KMS-11 (cell line): ENCODE measurements around the gene ENOX2.

Source experiments
- H2AFZ ChIP-seq: fragments of 200-600 bp; sonication (generic); 2 replicates; pipeline ENCODE4 v1.6.1; 2016; ENCODE audit warnings: antibody characterized with exemption, mixed run types, low read depth
- H3K27ac ChIP-seq: fragments of 200-600 bp; sonication (generic); 2 replicates; pipeline ENCODE4 v1.6.1; 2016; ENCODE audit warnings: mild to moderate bottlenecking, mixed run types
- H3K27me3 ChIP-seq: fragments of 200-600 bp; sonication (generic); 2 replicates; pipeline ENCODE4 v1.6.1; 2017; ENCODE audit warnings: mild to moderate bottlenecking, low read depth, mixed run types, moderate library complexity; ENCODE audit not compliant: insufficient read depth
- H3K36me3 ChIP-seq: fragments of 200-600 bp; sonication (generic); 2 replicates; pipeline ENCODE4 v1.6.1; 2017; ENCODE audit warnings: mild to moderate bottlenecking, mixed run types; ENCODE audit not compliant: insufficient read depth
- H3K4me1 ChIP-seq: fragments of 200-600 bp; sonication (generic); 2 replicates; pipeline ENCODE4 v1.6.1; 2016; ENCODE audit warnings: mild to moderate bottlenecking, low read depth, mixed run types; ENCODE audit not compliant: poor library complexity, severe bottlenecking
- H3K4me2 ChIP-seq: fragments of 200-600 bp; sonication (generic); 2 replicates; pipeline ENCODE4 v1.7.0; 2016; ENCODE audit warnings: mild to moderate bottlenecking, mixed run types
- H3K4me3 ChIP-seq: fragments of 200-600 bp; sonication (generic); IDR thresholded peaks from 2 replicates; pipeline ENCODE4 v1.6.1; 2017; ENCODE audit warnings: low read depth, low read length, mixed read lengths; ENCODE audit not compliant: insufficient read depth
- H3K79me2 ChIP-seq: fragments of 200-600 bp; sonication (generic); 2 replicates; pipeline ENCODE4 v1.6.1; 2016; ENCODE audit warnings: low read depth, mixed run types; ENCODE audit not compliant: insufficient read depth
- H3K9ac ChIP-seq: fragments of 200-600 bp; sonication (generic); 2 replicates; pipeline ENCODE4 v1.6.1; 2016; ENCODE audit warnings: mild to moderate bottlenecking, mixed run types
- H4K20me1 ChIP-seq: fragments of 200-600 bp; sonication (generic); 2 replicates; pipeline ENCODE4 v1.6.1; 2016; ENCODE audit warnings: mild to moderate bottlenecking, mixed run types; ENCODE audit not compliant: insufficient read depth
- CTCF ChIP-seq: fragments of 200-600 bp; sonication (generic); conservative IDR thresholded peaks from 2 replicates; pipeline ENCODE4 v1.6.1; 2017; ENCODE audit warnings: low read depth, mild to moderate bottlenecking, antibody characterized with exemption, low read length, moderate library complexity, mixed read lengths

The ENOX2 gene

GRCh38 chrX:130885996-130886395 is 17.0 kb downstream of the ENOX2 start:
- Histone ChIP-seq H3K27ac (no peak overlapping the region), H3K27me3 (no peaks in the 10 kb centered on the region)
- TF ChIP-seq CTCF: no peak

GRCh38 chrX:130885508-130885907 is 17.5 kb downstream of the ENOX2 start:
- H4K20me1 ChIP-seq: no peaks in the 10 kb centered on the region
- H3K4me1 ChIP-seq: peaks cover 11% of the 10 kb centered on the region
- no peaks in the 10 kb centered on the region for H3K27me3 ChIP-seq
- H3K4me2 ChIP-seq: no peak overlapping the region
- H3K79me2 ChIP-seq: no peaks in the 10 kb centered on the region
- no peak overlapping the region for H3K27ac ChIP-seq
- H3K4me3 ChIP-seq: no peak overlapping the region
- H3K9ac ChIP-seq: no peak overlapping the region
- no peaks in the 10 kb centered on the region for H3K36me3 ChIP-seq
- H2AFZ ChIP-seq: no peak overlapping the region
- TF ChIP-seq CTCF: no peak

More at GRCh38 chrX:130885996-130886395, 17.0 kb downstream of the ENOX2 start:
- Histone ChIP-seq H3K4me2 (no peak overlapping the region), H3K9ac (no peak overlapping the region), H3K4me1 (peaks cover 11% of the 10 kb centered on the region), H3K79me2 (no peaks in the 10 kb centered on the region), H3K4me3 (no peak overlapping the region), H2AFZ (no peak overlapping the region), H4K20me1 (no peaks in the 10 kb centered on the region), H3K36me3 (no peaks in the 10 kb centered on the region)

- no peak overlapping the region for H3K4me2 ChIP-seq
- no peaks in the 10 kb centered on the region for H4K20me1 ChIP-seq
- no peak overlapping the region for H3K27ac ChIP-seq
- no peak overlapping the region for H3K9ac ChIP-seq
- H3K79me2 ChIP-seq: no peaks in the 10 kb centered on the region
- H3K27me3 ChIP-seq: no peaks in the 10 kb centered on the region
- H3K4me3 ChIP-seq: no peak overlapping the region
- H3K36me3 ChIP-seq: no peaks in the 10 kb centered on the region
- no peak for TF ChIP-seq CTCF
- H2AFZ ChIP-seq: no peak overlapping the region
- H3K4me1 ChIP-seq: peaks cover 11% of the 10 kb centered on the region
These were observed 18.4 kb downstream of the ENOX2 start for GRCh38 chrX:130884627-130885026.

- no peak overlapping the region for H3K9ac ChIP-seq
- no peak for TF ChIP-seq CTCF
- no peaks in the 10 kb centered on the region for H3K27me3 ChIP-seq
- no peak overlapping the region for H3K4me3 ChIP-seq
- no peaks in the 10 kb centered on the region for H4K20me1 ChIP-seq
- H3K4me1 ChIP-seq: no peaks in the 10 kb centered on the region
- H2AFZ ChIP-seq: no peak overlapping the region
- H3K79me2 ChIP-seq: no peaks in the 10 kb centered on the region
- no peaks in the 10 kb centered on the region for H3K36me3 ChIP-seq
- H3K4me2 ChIP-seq: no peak overlapping the region
- no peak overlapping the region for H3K27ac ChIP-seq
These were observed 23.1 kb downstream of the ENOX2 start for GRCh38 chrX:130879869-130880268.
